ENCODE measurements around the gene SERINC3. TPM values are rescaled to one million over a fixed set of nuclear protein-coding genes. Genes with fewer than 3 reads are reported as not detected.

The SERINC3 gene
- total RNA-seq, 1 experiment from 2014 or later = 41.3 TPM

DNA sequence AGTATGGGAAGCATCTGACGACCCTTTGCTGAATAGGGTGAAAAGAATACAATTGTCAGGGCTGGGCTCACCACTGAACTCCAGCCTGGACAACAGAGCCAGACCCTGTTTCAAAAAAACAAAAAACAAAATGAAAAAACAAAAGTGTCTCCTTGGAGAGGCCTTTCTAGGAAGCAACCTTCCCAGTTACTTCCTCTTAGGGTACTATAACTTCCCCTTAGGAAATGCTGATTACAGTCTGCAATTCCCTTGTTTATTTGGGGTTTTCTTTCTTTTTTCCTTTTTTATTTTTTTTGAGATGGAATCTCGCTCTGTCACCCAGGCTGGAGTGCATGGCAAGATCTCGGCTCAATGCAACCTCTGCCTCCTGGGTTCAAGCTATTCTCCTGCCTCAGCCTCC lies 66.7 kb downstream of the SERINC3 start:
- H3K36me3 Mint-ChIP-seq = no peaks in the 10 kb centered on the region
- TF ChIP-seq SMAD4 (CRISPR knock-in tag; IDR thresholded peaks at IDR 0.05) = no peak
- no peak for TF ChIP-seq ZNF219 (CRISPR knock-in tag; IDR thresholded peaks at IDR 0.05; ENCODE audit: borderline replicate concordance)
- TF ChIP-seq OVOL2 (CRISPR knock-in tag; IDR thresholded peaks at IDR 0.05; ENCODE audit: borderline replicate concordance) = no peak
- TF ChIP-seq, protein P1, sequence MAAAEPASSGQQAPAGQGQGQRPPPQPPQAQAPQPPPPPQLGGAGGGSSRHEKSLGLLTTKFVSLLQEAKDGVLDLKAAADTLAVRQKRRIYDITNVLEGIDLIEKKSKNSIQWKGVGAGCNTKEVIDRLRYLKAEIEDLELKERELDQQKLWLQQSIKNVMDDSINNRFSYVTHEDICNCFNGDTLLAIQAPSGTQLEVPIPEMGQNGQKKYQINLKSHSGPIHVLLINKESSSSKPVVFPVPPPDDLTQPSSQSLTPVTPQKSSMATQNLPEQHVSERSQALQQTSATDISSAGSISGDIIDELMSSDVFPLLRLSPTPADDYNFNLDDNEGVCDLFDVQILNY (CRISPR knock-in tag; IDR thresholded peaks at IDR 0.05) = no peak
- TF ChIP-seq, protein P2, sequence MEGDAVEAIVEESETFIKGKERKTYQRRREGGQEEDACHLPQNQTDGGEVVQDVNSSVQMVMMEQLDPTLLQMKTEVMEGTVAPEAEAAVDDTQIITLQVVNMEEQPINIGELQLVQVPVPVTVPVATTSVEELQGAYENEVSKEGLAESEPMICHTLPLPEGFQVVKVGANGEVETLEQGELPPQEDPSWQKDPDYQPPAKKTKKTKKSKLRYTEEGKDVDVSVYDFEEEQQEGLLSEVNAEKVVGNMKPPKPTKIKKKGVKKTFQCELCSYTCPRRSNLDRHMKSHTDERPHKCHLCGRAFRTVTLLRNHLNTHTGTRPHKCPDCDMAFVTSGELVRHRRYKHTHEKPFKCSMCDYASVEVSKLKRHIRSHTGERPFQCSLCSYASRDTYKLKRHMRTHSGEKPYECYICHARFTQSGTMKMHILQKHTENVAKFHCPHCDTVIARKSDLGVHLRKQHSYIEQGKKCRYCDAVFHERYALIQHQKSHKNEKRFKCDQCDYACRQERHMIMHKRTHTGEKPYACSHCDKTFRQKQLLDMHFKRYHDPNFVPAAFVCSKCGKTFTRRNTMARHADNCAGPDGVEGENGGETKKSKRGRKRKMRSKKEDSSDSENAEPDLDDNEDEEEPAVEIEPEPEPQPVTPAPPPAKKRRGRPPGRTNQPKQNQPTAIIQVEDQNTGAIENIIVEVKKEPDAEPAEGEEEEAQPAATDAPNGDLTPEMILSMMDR (IDR thresholded peaks at IDR 0.05) = no peak
- TF ChIP-seq ZNF671 (CRISPR knock-in tag; IDR thresholded peaks at IDR 0.05) = no peak
- TF ChIP-seq ZNF416 (CRISPR knock-in tag; IDR thresholded peaks at IDR 0.05) = no peak
- TF ChIP-seq, protein P3, sequence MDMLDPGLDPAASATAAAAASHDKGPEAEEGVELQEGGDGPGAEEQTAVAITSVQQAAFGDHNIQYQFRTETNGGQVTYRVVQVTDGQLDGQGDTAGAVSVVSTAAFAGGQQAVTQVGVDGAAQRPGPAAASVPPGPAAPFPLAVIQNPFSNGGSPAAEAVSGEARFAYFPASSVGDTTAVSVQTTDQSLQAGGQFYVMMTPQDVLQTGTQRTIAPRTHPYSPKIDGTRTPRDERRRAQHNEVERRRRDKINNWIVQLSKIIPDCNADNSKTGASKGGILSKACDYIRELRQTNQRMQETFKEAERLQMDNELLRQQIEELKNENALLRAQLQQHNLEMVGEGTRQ (CRISPR knock-in tag; IDR thresholded peaks at IDR 0.05) = no peak
- TF ChIP-seq ESRRA (CRISPR knock-in tag; IDR thresholded peaks at IDR 0.05; ENCODE audit: borderline replicate concordance) = no peak
- TF ChIP-seq NR3C1 (CRISPR knock-in tag; conservative IDR thresholded peaks at IDR 0.05; ENCODE audit: low read depth) = no peak
- TF ChIP-seq, protein P4, sequence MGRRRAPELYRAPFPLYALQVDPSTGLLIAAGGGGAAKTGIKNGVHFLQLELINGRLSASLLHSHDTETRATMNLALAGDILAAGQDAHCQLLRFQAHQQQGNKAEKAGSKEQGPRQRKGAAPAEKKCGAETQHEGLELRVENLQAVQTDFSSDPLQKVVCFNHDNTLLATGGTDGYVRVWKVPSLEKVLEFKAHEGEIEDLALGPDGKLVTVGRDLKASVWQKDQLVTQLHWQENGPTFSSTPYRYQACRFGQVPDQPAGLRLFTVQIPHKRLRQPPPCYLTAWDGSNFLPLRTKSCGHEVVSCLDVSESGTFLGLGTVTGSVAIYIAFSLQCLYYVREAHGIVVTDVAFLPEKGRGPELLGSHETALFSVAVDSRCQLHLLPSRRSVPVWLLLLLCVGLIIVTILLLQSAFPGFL (CRISPR knock-in tag; IDR thresholded peaks at IDR 0.05; ENCODE audit: borderline replicate concordance) = no peak
- TF ChIP-seq, protein P5, sequence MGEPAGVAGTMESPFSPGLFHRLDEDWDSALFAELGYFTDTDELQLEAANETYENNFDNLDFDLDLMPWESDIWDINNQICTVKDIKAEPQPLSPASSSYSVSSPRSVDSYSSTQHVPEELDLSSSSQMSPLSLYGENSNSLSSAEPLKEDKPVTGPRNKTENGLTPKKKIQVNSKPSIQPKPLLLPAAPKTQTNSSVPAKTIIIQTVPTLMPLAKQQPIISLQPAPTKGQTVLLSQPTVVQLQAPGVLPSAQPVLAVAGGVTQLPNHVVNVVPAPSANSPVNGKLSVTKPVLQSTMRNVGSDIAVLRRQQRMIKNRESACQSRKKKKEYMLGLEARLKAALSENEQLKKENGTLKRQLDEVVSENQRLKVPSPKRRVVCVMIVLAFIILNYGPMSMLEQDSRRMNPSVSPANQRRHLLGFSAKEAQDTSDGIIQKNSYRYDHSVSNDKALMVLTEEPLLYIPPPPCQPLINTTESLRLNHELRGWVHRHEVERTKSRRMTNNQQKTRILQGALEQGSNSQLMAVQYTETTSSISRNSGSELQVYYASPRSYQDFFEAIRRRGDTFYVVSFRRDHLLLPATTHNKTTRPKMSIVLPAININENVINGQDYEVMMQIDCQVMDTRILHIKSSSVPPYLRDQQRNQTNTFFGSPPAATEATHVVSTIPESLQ (CRISPR knock-in tag; IDR thresholded peaks at IDR 0.05) = no peak
- no peak for TF ChIP-seq FOXJ3 (CRISPR knock-in tag; IDR thresholded peaks at IDR 0.05; ENCODE audit: borderline replicate concordance)
- no peak for TF ChIP-seq PRRX2 (CRISPR knock-in tag; IDR thresholded peaks at IDR 0.05)
- no peak for TF ChIP-seq FOXP1 (CRISPR knock-in tag; IDR thresholded peaks at IDR 0.05; ENCODE audit: borderline replicate concordance)
- TF ChIP-seq NR2C2 (CRISPR knock-in tag; IDR thresholded peaks at IDR 0.05) = no peak
- TF ChIP-seq, protein P6, sequence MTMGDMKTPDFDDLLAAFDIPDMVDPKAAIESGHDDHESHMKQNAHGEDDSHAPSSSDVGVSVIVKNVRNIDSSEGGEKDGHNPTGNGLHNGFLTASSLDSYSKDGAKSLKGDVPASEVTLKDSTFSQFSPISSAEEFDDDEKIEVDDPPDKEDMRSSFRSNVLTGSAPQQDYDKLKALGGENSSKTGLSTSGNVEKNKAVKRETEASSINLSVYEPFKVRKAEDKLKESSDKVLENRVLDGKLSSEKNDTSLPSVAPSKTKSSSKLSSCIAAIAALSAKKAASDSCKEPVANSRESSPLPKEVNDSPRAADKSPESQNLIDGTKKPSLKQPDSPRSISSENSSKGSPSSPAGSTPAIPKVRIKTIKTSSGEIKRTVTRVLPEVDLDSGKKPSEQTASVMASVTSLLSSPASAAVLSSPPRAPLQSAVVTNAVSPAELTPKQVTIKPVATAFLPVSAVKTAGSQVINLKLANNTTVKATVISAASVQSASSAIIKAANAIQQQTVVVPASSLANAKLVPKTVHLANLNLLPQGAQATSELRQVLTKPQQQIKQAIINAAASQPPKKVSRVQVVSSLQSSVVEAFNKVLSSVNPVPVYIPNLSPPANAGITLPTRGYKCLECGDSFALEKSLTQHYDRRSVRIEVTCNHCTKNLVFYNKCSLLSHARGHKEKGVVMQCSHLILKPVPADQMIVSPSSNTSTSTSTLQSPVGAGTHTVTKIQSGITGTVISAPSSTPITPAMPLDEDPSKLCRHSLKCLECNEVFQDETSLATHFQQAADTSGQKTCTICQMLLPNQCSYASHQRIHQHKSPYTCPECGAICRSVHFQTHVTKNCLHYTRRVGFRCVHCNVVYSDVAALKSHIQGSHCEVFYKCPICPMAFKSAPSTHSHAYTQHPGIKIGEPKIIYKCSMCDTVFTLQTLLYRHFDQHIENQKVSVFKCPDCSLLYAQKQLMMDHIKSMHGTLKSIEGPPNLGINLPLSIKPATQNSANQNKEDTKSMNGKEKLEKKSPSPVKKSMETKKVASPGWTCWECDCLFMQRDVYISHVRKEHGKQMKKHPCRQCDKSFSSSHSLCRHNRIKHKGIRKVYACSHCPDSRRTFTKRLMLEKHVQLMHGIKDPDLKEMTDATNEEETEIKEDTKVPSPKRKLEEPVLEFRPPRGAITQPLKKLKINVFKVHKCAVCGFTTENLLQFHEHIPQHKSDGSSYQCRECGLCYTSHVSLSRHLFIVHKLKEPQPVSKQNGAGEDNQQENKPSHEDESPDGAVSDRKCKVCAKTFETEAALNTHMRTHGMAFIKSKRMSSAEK (CRISPR knock-in tag; IDR thresholded peaks at IDR 0.05; ENCODE audit: borderline replicate concordance) = no peak
- no peaks in the 10 kb centered on the region for H3K27me3 Mint-ChIP-seq (ENCODE audit: low read depth)
- no peaks in the 10 kb centered on the region for H3K9me3 Mint-ChIP-seq
- POLR2A ChIA-PET = no interaction called here
- ATAC-seq = no peak
- H3K4me3 Mint-ChIP-seq = no peak overlapping the region
- DNase-seq (ENCODE audit: low spot score) = no peak
- no peaks in the 10 kb centered on the region for H3K4me1 Mint-ChIP-seq
- CTCF ChIA-PET = no interaction called here
- H3K27ac Mint-ChIP-seq = no peak overlapping the region

Data from WTC11 (cell line).